Small intestine (tissue), 7 donors: ENCODE results near the gene SBNO1. TPM values are rescaled to one million over a fixed set of nuclear protein-coding genes. Genes with fewer than 3 reads are reported as not detected.
"Not testable (repeated sequence)": the region's sequence is repeated elsewhere in the genome, so short reads cannot be mapped to it uniquely, and the experiment has no call there.

Experiments
- DNase-seq, 2 donors: peaks; one replicate each; pipeline versions ENCODE4 v3.0.0 to v3.0.0-alpha.2; 2013
- FAIRE-seq: peaks from 2 replicates; lab custom pipeline; 2012; peaks lifted over from hg19 to GRCh38; lab: Jason Lieb, UNC
- H3K27ac ChIP-seq, 3 donors: one replicate each; pipeline ENCODE4 v1.5.1; 2013; ENCODE audit warnings: low read length in 2 of 3, mild to moderate bottlenecking in 2 of 3, control low read depth in 1 of 3, inconsistent platforms in 1 of 3, low read depth in 1 of 3, moderate library complexity in 1 of 3
- H3K27me3 ChIP-seq, 3 donors: one replicate each; pipeline ENCODE4 v1.6.1; 2013; ENCODE audit warnings: low read length in 3 of 3, inconsistent platforms in 1 of 3; ENCODE audit not compliant: control insufficient read depth in 3 of 3, insufficient read depth in 3 of 3
- H3K36me3 ChIP-seq, 3 donors: one replicate each; pipeline ENCODE4 v1.6.1; 2013; ENCODE audit warnings: low read length in 3 of 3, inconsistent platforms in 1 of 3, low read depth in 1 of 3, mild to moderate bottlenecking in 1 of 3, moderate library complexity in 1 of 3; ENCODE audit not compliant: control insufficient read depth in 3 of 3, insufficient read depth in 2 of 3
- H3K4me1 ChIP-seq, 3 donors: one replicate each; pipeline ENCODE4 v1.6.1; 2013; ENCODE audit warnings: low read length in 2 of 3, inconsistent platforms in 1 of 3, low read depth in 1 of 3, mild to moderate bottlenecking in 1 of 3, moderate library complexity in 1 of 3; ENCODE audit not compliant: control insufficient read depth in 3 of 3, insufficient read depth in 2 of 3
- H3K4me3 ChIP-seq, 3 donors: one replicate each; pipeline ENCODE4 v1.5.1; 2013; ENCODE audit warnings: low read length in 3 of 3, control low read depth in 1 of 3, inconsistent platforms in 1 of 3, low read depth in 1 of 3, mild to moderate bottlenecking in 1 of 3, moderate library complexity in 1 of 3
- H3K9me3 ChIP-seq, 2 donors: one replicate each; pipeline ENCODE4 v1.6.1; 2013; ENCODE audit warnings: low read depth in 1 of 2, low read length in 1 of 2; ENCODE audit not compliant: control insufficient read depth in 2 of 2, insufficient read depth in 1 of 2
- WGBS, 3 donors: extraction: QIAGEN DNeasy Blood & Tissue Kit; methylation state at CpG; one replicate each; pipeline ENCODE4 v1.1.7; 2013; 5-methylcytosine and 5-hydroxymethylcytosine counted together
- polyA plus RNA-seq, 4 donors: library from polyadenylated mRNA; stranded (reverse) in 3 of 4; unstranded in 1 of 4; fragments of 200-250 nt in 3 of 4; fragments of 120-200 nt in 1 of 4; gene quantifications; one replicate each; pipeline versions ENCODE4 v1.2.1 to v1.2.3, GENCODE V29; 2013
- donor health status: healthy with polysubstance abuse.
- donor health status: control.
- donor health status: control.
- donor health status: Bipolar disorder and iron deficiency.
- donor health status: healthy.

SBNO1 gene
- polyA plus RNA-seq, 4 donors, result 5.1 to 19.9 (median 6.5) TPM

DNA sequence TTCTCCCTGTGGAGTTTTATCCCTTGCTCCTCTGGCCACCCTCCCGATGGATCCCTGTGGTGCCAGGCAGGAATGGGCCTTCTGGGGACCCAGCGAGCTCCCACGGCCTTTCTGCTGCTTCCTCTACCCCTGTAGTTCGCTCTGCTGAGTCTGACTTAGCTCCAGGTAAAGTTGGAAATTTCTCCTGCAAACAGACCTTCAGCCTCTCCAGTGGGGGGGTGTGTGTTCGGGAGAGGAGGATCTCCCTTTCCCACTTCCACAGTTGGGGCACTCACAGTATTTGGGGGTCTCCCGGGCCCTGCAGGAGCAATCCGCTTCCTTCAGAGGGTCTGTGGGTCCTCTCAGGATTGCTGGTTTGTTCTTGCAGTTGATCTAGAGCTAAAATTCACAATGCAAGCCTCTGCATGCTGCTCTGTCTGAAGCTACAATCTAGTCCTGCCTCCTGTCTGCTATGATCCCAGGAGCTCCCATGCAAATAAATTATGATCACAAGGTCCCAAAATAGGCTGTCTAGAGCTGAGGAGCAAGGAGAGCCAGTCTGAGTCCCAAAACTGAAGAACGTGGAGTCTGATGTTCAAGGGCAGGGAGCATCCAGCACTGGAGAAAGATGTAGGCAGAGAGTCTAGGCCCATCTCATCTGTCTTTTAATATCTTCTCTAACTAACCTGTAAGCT lies 113.1 kb downstream of the SBNO1 start:
- no peak overlapping the region for H3K4me3 ChIP-seq

GRCh38 chr12:123250471-123251383 lies 113.9 kb downstream of the SBNO1 start:
- Histone ChIP-seq H3K27me3 (no peaks in the 10 kb centered on the region), H3K27ac (peak overlapping the region; percentile 87 to 96 (median 92)), H3K4me3 (no peak overlapping the region), H3K36me3 (peaks cover 0 to 38% (median 4%) of the 10 kb centered on the region in 3 donors), H3K4me1 (peaks cover 0 to 14% (median 2%) of the 10 kb centered on the region in 3 donors), H3K9me3 (peaks cover 0 to 7% of the 10 kb centered on the region in 2 donors)
- DNase-seq (peak; percentile 96 to 98), FAIRE-seq (no peak)
- 26 to 63% (median 37%) methylated on average over 13 of the region's 13 CpGs for WGBS, 3 donors

More for the DNA sequence above, 113.1 kb downstream of the SBNO1 start:
- 57 to 83% (median 62%) methylated on average over 8 of the region's 8 CpGs for WGBS, 3 donors
- Histone ChIP-seq H3K27ac (peak overlapping the region; percentile 87 to 96 (median 92)), H3K9me3 (peaks cover 0 to 7% of the 10 kb centered on the region in 2 donors), H3K36me3 (peaks cover 0 to 44% (median 4%) of the 10 kb centered on the region in 3 donors), H3K27me3 (no peaks in the 10 kb centered on the region), H3K4me1 (peaks cover 0 to 14% (median 2%) of the 10 kb centered on the region in 3 donors)
- FAIRE-seq, result no peak
- peak in 1 of 2 donors; percentile 13 for DNase-seq

DNA sequence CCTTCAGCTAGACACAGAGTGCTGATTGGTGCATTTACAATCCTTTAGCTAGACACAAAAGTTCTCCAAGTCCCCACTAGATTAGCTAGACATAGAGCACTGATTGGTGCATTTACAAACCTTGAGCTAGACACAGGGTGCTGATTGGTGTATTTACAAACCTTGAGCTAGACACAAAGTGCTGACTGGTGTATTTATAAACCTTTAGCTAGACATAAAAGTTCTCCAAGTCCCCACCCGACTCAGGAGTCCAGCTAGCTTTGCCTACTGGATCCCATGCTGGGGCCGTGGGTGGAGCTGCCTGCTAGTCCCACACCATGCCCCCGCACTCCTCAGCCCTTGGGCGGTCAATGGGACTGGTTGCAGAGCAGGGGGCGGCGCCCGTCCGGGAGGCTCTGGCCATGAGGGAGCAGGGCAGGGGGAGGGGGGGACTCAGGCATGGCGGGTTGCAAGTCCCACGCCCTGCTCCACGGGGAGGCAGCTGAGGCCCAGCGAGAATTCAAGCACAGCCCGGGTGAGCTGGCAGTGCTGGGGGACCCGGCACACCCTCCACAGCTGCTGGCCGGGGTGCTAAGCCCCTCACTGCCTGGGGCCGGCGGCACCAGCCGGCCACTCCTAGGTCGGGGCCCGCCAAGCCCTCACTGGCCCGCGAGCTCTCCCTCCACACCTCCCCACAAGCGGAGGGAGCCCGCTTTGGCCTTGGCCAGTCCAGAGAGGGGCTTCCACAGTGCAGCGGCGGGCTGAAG lies 115.5 kb downstream of the SBNO1 start:
- not testable (repeated sequence) for H3K27ac ChIP-seq, DNase-seq, H3K4me3 ChIP-seq, FAIRE-seq, H3K9me3 ChIP-seq, H3K27me3 ChIP-seq
- 95 to 99% (median 98%) methylated on average over 21 to 26 of the region's 26 CpGs for WGBS, 3 donors
- peaks cover 0 to 25% (median 2%) of the 10 kb centered on the region in 3 donors for H3K36me3 ChIP-seq
- peaks cover 0 to 14% (median 2%) of the 10 kb centered on the region in 3 donors for H3K4me1 ChIP-seq

GRCh38 chr12:123248129-123248528 lies 116.5 kb downstream of the SBNO1 start:
- WGBS, 3 donors, result 98% methylated on average over 2 of the region's 2 CpGs
- H3K27me3 ChIP-seq, H3K4me3 ChIP-seq, DNase-seq, H3K9me3 ChIP-seq, FAIRE-seq, H3K27ac ChIP-seq: not testable (repeated sequence)
- Histone ChIP-seq H3K36me3 (peaks cover 0 to 20% (median 0%) of the 10 kb centered on the region in 3 donors), H3K4me1 (peaks cover 0 to 14% (median 2%) of the 10 kb centered on the region in 3 donors)

- H3K36me3 ChIP-seq, result peaks cover 0 to 28% (median 4%) of the 10 kb centered on the region in 3 donors
- no peak overlapping the region for H3K27ac ChIP-seq
- H3K4me1 ChIP-seq, result peaks cover 0 to 5% (median 0%) of the 10 kb centered on the region in 3 donors
- no peak overlapping the region for H3K4me3 ChIP-seq
- H3K27me3 ChIP-seq, result no peaks in the 10 kb centered on the region
- WGBS, 3 donors, result 77 to 85% (median 84%) methylated on average over 3 of the region's 3 CpGs
- no peak for DNase-seq
- peaks cover 0 to 7% of the 10 kb centered on the region in 2 donors for H3K9me3 ChIP-seq
- no peak for FAIRE-seq
Measured at GRCh38 chr12:123245678-123246077, 119.0 kb downstream of the SBNO1 start.

- no peaks in the 10 kb centered on the region for H3K4me1 ChIP-seq
- H3K36me3 ChIP-seq, result peaks cover 0 to 32% (median 7%) of the 10 kb centered on the region in 3 donors
- no peak overlapping the region for H3K27ac ChIP-seq
- 78 to 86% (median 78%) methylated on average over 7 of the region's 7 CpGs for WGBS, 3 donors
- H3K9me3 ChIP-seq, result peaks cover 0 to 4% of the 10 kb centered on the region in 2 donors
- no peaks in the 10 kb centered on the region for H3K27me3 ChIP-seq
- FAIRE-seq (no peak), DNase-seq (no peak)
- no peak overlapping the region for H3K4me3 ChIP-seq
Measured at GRCh38 chr12:123243671-123244262, 120.9 kb downstream of the SBNO1 start.

- DNase-seq (no peak), FAIRE-seq (no peak)
- Histone ChIP-seq H3K27ac (no peak overlapping the region), H3K9me3 (no peaks in the 10 kb centered on the region), H3K27me3 (no peaks in the 10 kb centered on the region), H3K36me3 (peaks cover 0 to 28% (median 7%) of the 10 kb centered on the region in 3 donors), H3K4me1 (no peaks in the 10 kb centered on the region), H3K4me3 (no peak overlapping the region)
- WGBS, 3 donors, result 61 to 68% (median 64%) methylated on average over 11 of the region's 11 CpGs
Measured at GRCh38 chr12:123242116-123242904, 122.3 kb downstream of the SBNO1 start.
